T-helper 1 cell treated with Interleukin-12 subunit alpha and Interleukin-12 subunit beta and Interleukin-4 antibody, amounts not matched to agents 30 μg/mL and 1 μg/mL, for 36 hours (primary cell): ENCODE measurements around the gene SOCS1.
"Not testable (repeated sequence)": the region's sequence is repeated elsewhere in the genome, so short reads cannot be mapped to it uniquely, and the experiment has no call there.

ENCODE experiments used
- H3K27ac Mint-ChIP-seq: one replicate; pipeline ENCODE4 v1.8.0; 2021; ENCODE audit warnings: mild to moderate bottlenecking, mixed read lengths
- H3K27me3 Mint-ChIP-seq: one replicate; pipeline ENCODE4 v1.8.0; 2021; ENCODE audit warnings: low read depth, mixed read lengths
- H3K36me3 Mint-ChIP-seq: one replicate; pipeline ENCODE4 v1.8.0; 2021; ENCODE audit warnings: low read depth, mixed read lengths
- H3K4me1 Mint-ChIP-seq: one replicate; pipeline ENCODE4 v1.8.0; 2021; ENCODE audit warnings: low read depth, mixed read lengths
- H3K4me3 Mint-ChIP-seq: one replicate; pipeline ENCODE4 v1.8.0; 2021; ENCODE audit warnings: mild to moderate bottlenecking, moderate library complexity, mixed read lengths
- H3K9me3 Mint-ChIP-seq: one replicate; pipeline ENCODE4 v1.8.0; 2021; ENCODE audit warnings: mixed read lengths

SOCS1 gene

DNA sequence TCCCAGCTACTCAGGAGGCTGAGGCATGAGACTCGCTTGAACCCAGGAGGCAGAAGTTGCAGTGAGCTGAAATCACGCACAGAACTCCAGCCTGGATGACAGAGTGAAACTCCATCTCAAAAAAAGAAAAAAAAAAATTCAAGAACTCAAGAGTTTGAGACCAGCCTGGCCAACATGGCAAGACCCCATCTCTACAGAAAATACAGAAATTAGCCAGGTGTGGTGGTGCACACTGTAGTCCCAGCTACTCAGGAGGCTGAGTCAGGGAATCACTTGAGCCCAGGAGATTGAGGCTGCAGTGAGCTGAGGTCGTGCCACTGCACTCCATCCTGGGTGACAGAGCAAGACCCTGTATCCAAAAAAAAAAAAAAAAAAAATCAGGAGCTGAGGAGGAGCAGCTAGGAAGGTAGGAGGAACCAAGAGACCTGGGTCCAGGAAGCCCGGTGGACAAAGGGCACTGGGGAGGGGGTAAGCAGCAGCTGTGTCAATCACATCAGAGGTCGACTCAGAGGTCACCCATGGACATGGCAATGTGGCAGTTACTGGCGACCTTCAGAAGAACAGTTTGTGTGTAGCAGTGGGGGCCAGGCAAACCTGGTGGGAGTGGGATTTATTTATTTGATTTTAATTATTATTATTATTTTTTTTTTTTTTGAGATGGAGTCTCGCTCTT, 36.2 kb upstream of the SOCS1 start:
- Mint-ChIP-seq H3K4me3 (no peak overlapping the region), H3K36me3 (no peaks in the 10 kb centered on the region), H3K9me3 (no peaks in the 10 kb centered on the region), H3K4me1 (peaks cover 18% of the 10 kb centered on the region), H3K27ac (no peak overlapping the region), H3K27me3 (peaks cover 39% of the 10 kb centered on the region)

DNA sequence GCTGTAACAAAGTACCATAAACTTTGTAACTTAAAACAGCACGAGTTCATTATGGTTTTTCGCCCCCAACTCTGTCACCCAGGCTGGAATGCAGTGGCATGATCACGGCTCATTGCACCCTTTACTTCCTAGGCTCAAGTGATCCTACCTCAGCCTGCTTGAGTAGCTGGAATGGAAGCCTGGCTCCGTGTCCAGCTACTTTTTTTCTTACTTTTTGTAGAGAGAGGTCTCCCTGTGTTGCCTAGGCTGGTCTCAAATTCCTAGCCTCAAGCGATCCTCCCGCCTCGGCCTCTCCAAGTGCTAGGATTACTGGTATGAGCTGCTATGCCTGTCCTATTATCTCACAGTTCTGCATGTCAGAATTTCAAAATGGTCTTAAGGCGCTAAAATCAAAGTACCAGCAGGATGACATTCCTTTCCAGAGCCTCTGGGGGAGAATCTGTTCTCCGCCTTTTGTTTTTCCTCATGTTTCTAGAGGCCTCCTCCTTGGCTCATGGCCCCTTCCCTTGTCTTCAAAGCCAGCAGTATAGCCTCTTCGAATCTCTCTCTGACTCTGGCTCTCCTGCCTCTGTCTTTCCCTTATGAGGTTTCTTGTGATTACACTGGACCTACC, 35.2 kb upstream of the SOCS1 start:
- H3K4me1 Mint-ChIP-seq: peaks cover 12% of the 10 kb centered on the region
- peaks cover 44% of the 10 kb centered on the region for H3K27me3 Mint-ChIP-seq
- no peak overlapping the region for H3K4me3 Mint-ChIP-seq
- no peaks in the 10 kb centered on the region for H3K9me3 Mint-ChIP-seq
- H3K36me3 Mint-ChIP-seq: no peaks in the 10 kb centered on the region
- no peak overlapping the region for H3K27ac Mint-ChIP-seq

DNA sequence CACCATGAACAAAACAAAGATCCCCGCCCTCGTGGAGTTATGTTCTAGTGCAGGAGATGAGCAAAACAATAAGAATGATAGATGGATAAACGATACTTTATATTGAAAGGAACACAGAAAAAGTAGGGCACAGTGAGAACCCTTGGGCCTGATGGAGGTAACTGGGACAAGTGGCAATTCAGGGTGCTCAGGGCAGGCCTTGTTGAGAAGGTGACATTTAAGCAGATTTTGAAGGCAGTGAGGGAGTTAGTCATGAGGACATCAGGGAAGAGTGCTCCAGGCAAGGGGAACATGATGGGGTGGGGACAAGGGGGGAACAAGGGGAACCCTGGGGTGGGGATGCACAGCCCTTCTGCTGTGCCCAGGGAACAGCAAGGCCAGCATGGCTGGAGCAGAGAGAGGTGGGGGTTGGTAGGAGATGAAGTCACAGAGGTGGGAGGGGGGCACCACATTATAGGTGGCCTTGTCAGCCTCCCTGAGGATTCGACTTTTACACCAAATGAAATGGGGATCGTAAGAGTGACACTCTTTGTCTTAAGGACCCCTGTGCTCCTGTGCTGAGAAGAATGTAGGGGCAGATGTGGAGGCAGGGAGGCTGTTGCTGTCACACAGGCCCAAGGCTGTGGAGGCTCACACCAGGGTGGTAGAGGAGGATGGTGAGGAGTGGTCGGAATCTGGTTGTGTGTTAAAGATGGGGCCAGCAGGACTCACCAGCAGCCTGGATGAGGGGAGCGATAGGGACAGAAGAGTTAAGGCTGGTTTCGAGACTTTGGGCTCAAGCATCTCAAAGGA, 34.3 kb upstream of the SOCS1 start:
- no peaks in the 10 kb centered on the region for H3K36me3 Mint-ChIP-seq
- H3K9me3 Mint-ChIP-seq: no peaks in the 10 kb centered on the region
- H3K27ac Mint-ChIP-seq: no peak overlapping the region
- H3K4me3 Mint-ChIP-seq: no peak overlapping the region
- H3K4me1 Mint-ChIP-seq: peaks cover 12% of the 10 kb centered on the region
- peaks cover 44% of the 10 kb centered on the region for H3K27me3 Mint-ChIP-seq

DNA sequence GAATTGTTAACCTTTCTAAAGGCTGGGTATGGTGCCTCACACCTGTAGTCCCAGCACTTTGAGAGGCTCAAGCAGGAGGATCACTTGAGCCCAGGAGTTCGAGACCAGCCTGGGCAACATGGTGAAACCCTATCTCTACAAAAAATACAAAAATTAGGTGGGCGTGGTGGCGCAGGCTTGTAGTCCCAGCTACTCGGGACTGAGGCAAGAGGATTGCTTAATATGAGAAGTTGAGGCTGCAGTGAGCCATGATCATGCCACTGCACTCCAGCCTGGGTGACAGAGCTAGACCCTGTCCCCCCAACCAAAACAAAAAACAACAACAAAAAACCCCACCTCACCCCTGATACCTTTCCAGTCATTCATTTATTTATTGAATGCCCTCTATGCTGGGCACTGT, 33.7 kb upstream of the SOCS1 start:
- Mint-ChIP-seq H3K4me1 (peaks cover 12% of the 10 kb centered on the region), H3K27me3 (peaks cover 44% of the 10 kb centered on the region)
- H3K9me3 Mint-ChIP-seq, H3K27ac Mint-ChIP-seq, H3K4me3 Mint-ChIP-seq, H3K36me3 Mint-ChIP-seq: not testable (repeated sequence)

DNA sequence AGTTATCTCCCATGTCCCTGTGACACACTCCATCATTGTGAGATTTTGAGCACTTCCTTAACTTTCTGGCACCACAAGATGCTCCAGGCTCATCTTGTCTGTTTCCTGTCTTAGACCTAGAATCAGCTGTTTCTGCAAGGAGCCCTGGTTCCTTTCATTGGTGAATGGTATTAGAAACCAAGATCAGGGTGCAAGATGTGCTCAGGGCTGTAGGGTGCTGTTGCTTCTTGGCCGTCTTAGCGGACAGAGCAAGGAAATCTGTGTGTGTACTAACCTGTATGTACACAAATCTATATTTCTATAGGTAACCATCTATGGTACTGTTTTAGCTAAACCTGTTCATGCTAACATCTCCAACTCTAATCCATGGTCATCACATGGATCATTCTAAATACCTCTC, 33.2 kb upstream of the SOCS1 start:
- no peak overlapping the region for H3K4me3 Mint-ChIP-seq
- H3K9me3 Mint-ChIP-seq: no peaks in the 10 kb centered on the region
- peaks cover 44% of the 10 kb centered on the region for H3K27me3 Mint-ChIP-seq
- no peak overlapping the region for H3K27ac Mint-ChIP-seq
- H3K4me1 Mint-ChIP-seq: peaks cover 12% of the 10 kb centered on the region
- no peaks in the 10 kb centered on the region for H3K36me3 Mint-ChIP-seq

DNA sequence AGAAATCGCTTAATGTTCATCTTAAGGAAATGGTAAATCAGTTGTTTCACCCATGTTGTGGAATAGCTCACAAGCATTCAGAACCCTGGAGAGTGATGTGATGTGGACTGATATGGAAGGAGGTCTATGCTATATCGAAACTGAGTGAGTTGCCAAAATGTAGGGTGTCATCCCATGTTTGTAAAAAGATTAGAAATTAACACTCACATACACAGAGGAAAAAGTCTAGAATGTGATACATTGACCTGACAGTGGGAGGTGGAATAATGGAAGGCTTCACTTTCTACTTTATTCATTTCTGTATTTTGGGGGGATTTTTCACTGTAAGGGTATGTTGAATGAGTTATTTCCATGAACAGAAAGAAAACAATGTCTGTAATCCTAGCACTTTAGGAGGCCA, 29.8 kb upstream of the SOCS1 start:
- peaks cover 9% of the 10 kb centered on the region for H3K4me1 Mint-ChIP-seq
- no peak overlapping the region for H3K27ac Mint-ChIP-seq

DNA sequence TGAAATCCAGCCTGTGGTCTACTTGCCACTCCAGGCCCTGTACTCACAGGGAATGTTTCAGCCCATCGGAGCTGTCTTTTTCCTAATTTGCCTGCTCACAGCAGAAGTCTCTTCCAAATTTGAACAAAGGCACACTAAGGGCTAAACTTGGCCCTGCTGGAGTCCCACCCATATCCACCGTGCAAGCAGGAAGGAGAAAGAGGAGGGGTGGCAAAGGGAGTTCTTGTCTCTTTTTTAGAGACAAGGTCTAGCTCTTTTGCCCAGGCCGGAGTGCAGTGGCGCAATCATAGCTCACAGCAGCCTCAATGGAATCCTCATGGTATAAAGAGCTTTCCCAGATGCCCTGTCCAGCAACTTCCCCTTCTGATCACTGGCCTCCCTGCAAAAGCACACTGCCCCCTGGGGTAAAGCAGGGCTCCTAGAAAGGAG, 27.8 kb upstream of the SOCS1 start:
- Mint-ChIP-seq H3K36me3 (no peaks in the 10 kb centered on the region), H3K4me1 (peaks cover 5% of the 10 kb centered on the region), H3K27ac (no peak overlapping the region), H3K9me3 (no peaks in the 10 kb centered on the region), H3K4me3 (no peak overlapping the region), H3K27me3 (peaks cover 35% of the 10 kb centered on the region)

More for the DNA sequence above, 29.8 kb upstream of the SOCS1 start:
- Mint-ChIP-seq H3K9me3 (no peaks in the 10 kb centered on the region), H3K36me3 (no peaks in the 10 kb centered on the region), H3K27me3 (peaks cover 40% of the 10 kb centered on the region), H3K4me3 (no peak overlapping the region)

DNA sequence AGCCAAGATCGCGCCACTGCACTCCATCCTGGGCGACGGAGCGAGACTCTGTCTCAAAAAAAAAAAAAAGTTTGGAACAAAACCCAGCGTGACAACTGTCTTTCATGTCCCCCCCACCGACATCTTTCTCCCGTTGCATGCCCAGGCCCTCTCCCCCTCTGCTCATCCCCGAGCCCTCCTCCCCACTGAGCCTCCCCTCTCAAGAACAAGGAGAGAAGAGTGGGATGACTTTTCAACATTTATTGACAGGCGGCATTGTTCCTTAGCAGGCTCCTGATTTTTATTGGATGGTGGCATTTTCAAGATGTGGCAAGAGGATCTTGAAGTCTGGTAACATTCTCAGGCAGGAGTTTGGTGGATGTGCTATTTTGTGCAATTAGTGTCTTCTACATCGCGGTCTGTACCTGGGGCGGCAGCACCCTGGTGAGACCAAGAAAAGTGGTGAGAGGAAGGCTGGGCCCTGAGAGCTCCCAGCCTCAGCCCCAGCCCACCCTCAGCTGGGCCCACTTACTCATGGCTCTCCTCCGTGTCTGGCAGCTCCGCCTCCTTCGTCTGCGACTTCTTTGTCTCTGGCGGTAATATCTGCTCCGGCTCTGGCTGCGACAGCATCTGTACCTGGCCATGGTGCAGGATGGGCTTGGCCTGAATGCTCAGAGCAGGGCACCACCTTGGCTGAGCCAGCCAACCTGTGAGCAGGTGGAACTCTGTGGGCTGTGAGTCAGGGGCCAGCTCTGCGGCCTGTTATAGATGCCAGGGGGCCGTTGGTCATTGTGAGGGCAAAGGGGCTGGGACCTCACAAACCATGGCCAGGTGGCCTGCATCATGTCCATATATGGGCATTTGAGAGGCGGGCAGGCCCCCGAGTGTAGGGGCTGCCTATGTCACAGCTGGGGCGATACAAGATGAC, 24.9 kb upstream of the SOCS1 start, which contains the start of gene PRM1:
PRM1 (minus strand) TSS at position 715 of the 907 bp plus-strand sequence; CDS start at position 623, 92 bp downstream.
- no peaks in the 10 kb centered on the region for H3K4me1 Mint-ChIP-seq
- no peaks in the 10 kb centered on the region for H3K36me3 Mint-ChIP-seq
- H3K27ac Mint-ChIP-seq: no peak within 1 kb of the TSS
- peaks cover 22% of the 10 kb centered on the region for H3K27me3 Mint-ChIP-seq
- H3K4me3 Mint-ChIP-seq: no peak within 1 kb of the TSS
- no peaks in the 10 kb centered on the region for H3K9me3 Mint-ChIP-seq

DNA sequence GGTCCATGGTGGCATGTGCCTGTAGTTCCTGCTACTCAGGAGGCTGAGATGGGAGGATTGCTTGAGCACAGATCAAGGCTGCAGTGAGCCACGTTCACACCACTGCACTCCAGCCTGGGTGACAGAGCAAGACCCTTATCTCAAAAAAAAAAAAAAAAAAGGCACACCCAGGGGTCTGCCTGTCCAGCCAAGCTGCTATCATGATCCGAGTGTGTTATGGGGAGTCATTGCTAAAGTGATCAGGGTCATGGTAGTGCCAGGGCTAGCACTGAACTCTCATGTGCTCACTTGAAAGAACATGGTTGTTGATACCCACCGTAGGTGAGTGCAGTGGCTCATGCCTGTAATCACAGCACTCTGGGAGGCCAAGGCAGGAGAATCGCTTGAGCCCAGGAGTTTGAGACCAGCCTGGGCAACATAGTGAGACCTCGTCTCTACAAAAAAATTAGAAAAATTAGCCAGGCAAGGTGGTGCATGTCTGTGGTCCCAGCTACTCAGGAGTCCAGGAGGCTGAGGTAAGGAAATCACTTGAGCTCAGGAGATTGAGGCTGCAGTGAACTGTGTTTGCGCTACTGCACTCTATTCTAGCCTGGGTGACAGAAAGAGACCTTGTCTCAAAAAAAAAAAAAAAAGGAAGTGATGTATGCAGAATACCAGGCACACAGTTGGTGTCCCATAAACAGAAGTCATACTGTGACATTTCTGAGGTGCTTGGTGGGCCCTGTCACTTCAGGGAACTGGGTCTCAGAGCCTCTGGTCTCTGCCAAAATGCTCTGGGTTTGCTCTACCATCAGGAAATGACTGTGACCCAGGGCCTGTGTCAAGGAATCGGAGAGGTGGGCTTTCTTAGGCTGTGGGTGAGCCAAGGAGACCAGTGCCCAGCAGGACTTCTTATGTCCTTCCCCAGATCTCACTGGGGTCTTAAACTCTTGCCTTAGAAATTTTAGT, 23.0 kb upstream of the SOCS1 start:
- H3K9me3 Mint-ChIP-seq: no peaks in the 10 kb centered on the region
- H3K36me3 Mint-ChIP-seq: no peaks in the 10 kb centered on the region
- no peak overlapping the region for H3K27ac Mint-ChIP-seq
- no peak overlapping the region for H3K4me3 Mint-ChIP-seq
- no peaks in the 10 kb centered on the region for H3K4me1 Mint-ChIP-seq
- peaks cover 24% of the 10 kb centered on the region for H3K27me3 Mint-ChIP-seq

DNA sequence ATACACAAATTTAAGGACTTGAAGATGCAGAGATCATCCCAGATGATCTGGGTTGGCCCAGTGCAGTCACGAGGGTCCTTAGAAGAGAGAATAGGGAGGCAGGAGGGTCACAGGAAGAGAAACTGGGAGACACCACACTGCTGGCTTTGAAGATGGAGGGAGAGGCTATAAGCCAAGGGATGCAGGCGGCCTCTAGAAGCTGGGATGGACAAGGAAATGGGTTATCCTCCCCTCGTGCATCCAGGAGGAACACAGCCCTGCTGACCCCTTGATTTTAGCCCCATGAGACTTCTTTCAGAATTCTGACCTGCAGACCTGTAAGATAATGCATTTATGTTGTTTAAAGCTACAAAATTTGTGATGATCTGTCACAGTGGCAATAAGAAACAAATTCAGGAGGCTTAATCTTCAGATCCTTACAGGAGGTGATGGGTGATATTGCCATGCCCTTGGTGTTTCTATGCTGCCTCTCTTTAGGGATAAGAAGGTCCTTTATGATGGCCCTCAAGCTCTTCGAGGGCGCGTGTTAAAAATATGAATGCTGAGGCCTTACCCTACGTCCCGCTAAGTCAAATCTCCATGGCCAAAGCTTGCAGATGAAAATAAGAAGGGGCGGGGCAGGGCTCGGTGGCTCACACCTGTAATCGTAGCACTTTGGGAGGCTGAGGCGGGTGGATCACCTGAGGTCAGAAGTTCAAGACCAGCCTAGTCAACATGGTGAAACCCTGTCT, 21.8 kb upstream of the SOCS1 start:
- no peak overlapping the region for H3K27ac Mint-ChIP-seq
- H3K36me3 Mint-ChIP-seq: no peaks in the 10 kb centered on the region
- H3K9me3 Mint-ChIP-seq: no peaks in the 10 kb centered on the region
- no peak overlapping the region for H3K4me3 Mint-ChIP-seq
- no peaks in the 10 kb centered on the region for H3K4me1 Mint-ChIP-seq
- peaks cover 17% of the 10 kb centered on the region for H3K27me3 Mint-ChIP-seq

DNA sequence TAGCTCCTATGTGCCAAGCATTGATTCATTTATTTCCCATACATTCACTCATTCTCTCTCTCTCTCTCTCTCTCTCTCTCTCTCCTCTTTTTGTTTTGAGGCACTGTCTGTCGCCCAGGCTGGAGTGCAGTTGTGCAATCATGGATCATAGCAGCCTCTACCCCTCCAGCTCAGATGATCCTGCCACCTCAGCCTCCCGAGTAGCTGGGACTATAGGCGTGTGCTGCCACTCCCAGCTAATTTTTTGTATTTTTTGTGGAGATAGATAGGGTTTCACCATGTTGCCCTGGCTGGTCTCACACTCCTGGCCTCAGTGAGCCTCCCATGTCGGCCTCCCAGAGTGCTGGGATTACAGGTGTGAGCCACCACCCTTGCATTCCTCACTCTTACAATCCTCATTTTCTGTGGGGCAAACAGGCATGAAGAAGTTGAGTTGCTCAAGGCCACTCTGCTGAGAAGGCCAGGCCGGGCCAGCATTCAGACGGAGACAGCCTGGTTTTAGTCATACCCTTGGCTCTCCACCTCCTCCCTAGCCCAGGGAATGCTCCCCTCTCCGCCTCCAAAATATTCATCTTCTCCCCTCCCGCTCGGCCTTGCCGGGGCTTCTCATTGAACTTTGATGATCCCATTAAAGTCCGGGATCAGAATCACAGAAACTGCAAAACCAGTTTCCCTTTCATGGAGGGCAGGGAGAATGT, 21.0 kb upstream of the SOCS1 start:
- no peaks in the 10 kb centered on the region for H3K36me3 Mint-ChIP-seq
- no peaks in the 10 kb centered on the region for H3K4me1 Mint-ChIP-seq
- no peak overlapping the region for H3K27ac Mint-ChIP-seq
- no peaks in the 10 kb centered on the region for H3K9me3 Mint-ChIP-seq
- H3K27me3 Mint-ChIP-seq: peaks cover 14% of the 10 kb centered on the region
- H3K4me3 Mint-ChIP-seq: no peak overlapping the region

DNA sequence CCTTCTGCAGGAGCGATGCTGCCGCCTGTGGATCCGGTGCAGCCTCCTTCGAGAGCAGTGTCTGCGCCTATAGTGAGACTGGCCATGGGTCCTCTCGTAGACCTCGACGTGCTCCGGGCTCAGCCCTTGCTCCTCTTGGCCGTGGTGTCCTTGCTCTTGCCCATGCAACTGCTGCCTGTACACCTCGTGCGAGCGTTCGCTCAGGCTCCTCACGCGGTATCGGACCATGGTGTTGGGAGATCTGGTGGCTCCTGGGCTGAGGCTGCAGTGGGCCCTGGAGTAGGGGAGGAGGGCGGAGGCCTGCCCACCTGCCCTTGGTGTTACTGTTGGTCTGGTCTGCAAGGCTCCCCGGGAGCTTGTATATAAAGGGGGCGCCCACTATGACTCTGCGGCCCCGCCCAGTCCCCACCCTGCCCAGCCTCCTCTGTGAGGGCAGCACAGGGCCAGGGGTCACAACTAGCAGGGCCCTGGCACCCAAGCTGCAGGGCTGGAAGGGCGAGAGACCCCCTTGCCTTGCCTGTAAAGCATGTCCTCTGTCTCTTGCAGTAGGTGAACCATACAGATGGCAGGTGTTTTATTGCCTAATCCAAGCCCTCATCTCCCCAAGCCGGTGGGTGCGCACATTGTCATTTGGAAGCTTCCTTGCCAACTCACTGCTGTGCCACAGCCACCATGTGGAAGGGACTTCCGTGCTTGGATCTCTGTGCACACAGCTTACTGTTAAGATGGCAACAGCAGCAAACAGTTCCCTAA, 20.3 kb upstream of the SOCS1 start, which contains the start of gene PRM2:
PRM2 (minus strand) TSS at position 338 of the 753 bp plus-strand sequence; CDS start at position 228, 110 bp downstream.
- H3K27me3 Mint-ChIP-seq: peaks cover 12% of the 10 kb centered on the region
- H3K4me3 Mint-ChIP-seq: no peak within 1 kb of the TSS
- H3K9me3 Mint-ChIP-seq: no peaks in the 10 kb centered on the region
- H3K27ac Mint-ChIP-seq: no peak within 1 kb of the TSS
- no peaks in the 10 kb centered on the region for H3K36me3 Mint-ChIP-seq
- H3K4me1 Mint-ChIP-seq: no peaks in the 10 kb centered on the region
